ENCODE results near the gene CRMP1.

GRCh38 chr4:5926598-5926997 lies 33.7 kb upstream of the CRMP1 start:
- TF ChIP-seq CTCF (conservative IDR thresholded peaks at IDR 0.05; ENCODE audit: low read depth, low read length) (no peak), EZH2 (IDR thresholded peaks at IDR 0.05; ENCODE audit: low read length, unreplicated experiment) (no peak), EZH2phosphoT487 (IDR thresholded peaks at IDR 0.05; ENCODE audit: borderline replicate concordance, low read length) (no peak)

Data from PC-3 (cell line).